PFSK-1 (cell line): Measurements from ENCODE around the gene CCN5.

Experiments used
- POLR2AphosphoS5 ChIP-seq: IDR thresholded peaks from 2 replicates; pipeline ENCODE4 v1.6.1; 2012; ENCODE audit warnings: low read depth, mild to moderate bottlenecking, control low read depth, low read length, moderate library complexity
- REST ChIP-seq, 2 experiments: IDR thresholded peaks; 2 replicates each; pipeline versions ENCODE4 v1.6.1 to v1.8.0; 2011 to 2012; ENCODE audit warnings: low read depth in 2 of 2, low read length in 2 of 2, control low read depth in 1 of 2, inconsistent platforms in 1 of 2, mild to moderate bottlenecking in 1 of 2, moderate library complexity in 1 of 2; ENCODE audit not compliant: insufficient read depth in 1 of 2
- TAF1 ChIP-seq: IDR thresholded peaks from 2 replicates; pipeline ENCODE4 v1.6.1; 2012; ENCODE audit warnings: low read length, control low read depth, borderline replicate concordance; ENCODE audit not compliant: insufficient read depth

- TF ChIP-seq TAF1 = no peak
- no peak for TF ChIP-seq POLR2AphosphoS5
- no peak for TF ChIP-seq REST (IDR thresholded peaks at IDR 0.05; ENCODE audit: insufficient read depth in 1 of 2, low read depth in 2 of 2, low read length in 2 of 2)
Measured at GRCh38 chr20:44747166-44748004, 32.2 kb downstream of the CCN5 start.
